ENCODE measurements around the gene RPL22L1.

DNA sequence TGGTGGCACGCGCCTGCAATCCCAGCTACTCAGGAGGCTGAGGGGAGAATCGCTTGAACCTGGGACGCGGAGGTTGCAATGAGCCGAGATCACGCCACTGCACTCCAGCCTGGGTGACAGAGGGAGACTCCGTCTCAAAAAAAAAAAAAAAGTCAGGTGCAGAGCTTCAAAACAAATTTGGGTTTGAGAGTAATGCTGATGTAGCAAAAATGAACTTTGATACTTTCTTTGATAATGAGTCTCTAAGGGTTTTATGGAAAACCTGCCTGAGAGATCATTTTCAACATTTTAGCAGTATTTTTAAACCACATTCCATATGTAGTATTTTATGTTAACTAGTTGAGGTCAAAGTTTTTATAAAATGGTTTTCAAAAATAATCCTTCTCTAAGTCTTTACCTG lies 23.9 kb upstream of the RPL22L1 start:
- TF ChIP-seq, protein P1, sequence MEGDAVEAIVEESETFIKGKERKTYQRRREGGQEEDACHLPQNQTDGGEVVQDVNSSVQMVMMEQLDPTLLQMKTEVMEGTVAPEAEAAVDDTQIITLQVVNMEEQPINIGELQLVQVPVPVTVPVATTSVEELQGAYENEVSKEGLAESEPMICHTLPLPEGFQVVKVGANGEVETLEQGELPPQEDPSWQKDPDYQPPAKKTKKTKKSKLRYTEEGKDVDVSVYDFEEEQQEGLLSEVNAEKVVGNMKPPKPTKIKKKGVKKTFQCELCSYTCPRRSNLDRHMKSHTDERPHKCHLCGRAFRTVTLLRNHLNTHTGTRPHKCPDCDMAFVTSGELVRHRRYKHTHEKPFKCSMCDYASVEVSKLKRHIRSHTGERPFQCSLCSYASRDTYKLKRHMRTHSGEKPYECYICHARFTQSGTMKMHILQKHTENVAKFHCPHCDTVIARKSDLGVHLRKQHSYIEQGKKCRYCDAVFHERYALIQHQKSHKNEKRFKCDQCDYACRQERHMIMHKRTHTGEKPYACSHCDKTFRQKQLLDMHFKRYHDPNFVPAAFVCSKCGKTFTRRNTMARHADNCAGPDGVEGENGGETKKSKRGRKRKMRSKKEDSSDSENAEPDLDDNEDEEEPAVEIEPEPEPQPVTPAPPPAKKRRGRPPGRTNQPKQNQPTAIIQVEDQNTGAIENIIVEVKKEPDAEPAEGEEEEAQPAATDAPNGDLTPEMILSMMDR (conservative IDR thresholded peaks at IDR 0.05; ENCODE audit: low read length) = no peak
- no peak for TF ChIP-seq EZH2phosphoT487 (IDR thresholded peaks at IDR 0.05; ENCODE audit: borderline replicate concordance, low read depth, low read length)
